RPMI7951 (cell line): ENCODE results near the gene ZBTB17. TPM values are rescaled to one million over a fixed set of nuclear protein-coding genes. Genes with fewer than 3 reads are reported as not detected.
"Not testable (repeated sequence)": the region's sequence is repeated elsewhere in the genome, so short reads cannot be mapped to it uniquely, and the experiment has no call there.

ENCODE experiments used
- DNase-seq: peaks from one replicate; pipeline ENCODE4 v3.0.0-alpha.2; 2012; ENCODE audit warnings: low read depth
- total RNA-seq: library from RNA; depleted of rRNA; stranded (reverse); fragments of >200 nt; shearing (Covaris generic); gene quantifications from 2 replicates; pipeline ENCODE4 v1.2.3, GENCODE V29; 2014; rRNA removed

The ZBTB17 gene
- total RNA-seq, result 20.8 and 26.3 TPM in 2 replicates

DNA sequence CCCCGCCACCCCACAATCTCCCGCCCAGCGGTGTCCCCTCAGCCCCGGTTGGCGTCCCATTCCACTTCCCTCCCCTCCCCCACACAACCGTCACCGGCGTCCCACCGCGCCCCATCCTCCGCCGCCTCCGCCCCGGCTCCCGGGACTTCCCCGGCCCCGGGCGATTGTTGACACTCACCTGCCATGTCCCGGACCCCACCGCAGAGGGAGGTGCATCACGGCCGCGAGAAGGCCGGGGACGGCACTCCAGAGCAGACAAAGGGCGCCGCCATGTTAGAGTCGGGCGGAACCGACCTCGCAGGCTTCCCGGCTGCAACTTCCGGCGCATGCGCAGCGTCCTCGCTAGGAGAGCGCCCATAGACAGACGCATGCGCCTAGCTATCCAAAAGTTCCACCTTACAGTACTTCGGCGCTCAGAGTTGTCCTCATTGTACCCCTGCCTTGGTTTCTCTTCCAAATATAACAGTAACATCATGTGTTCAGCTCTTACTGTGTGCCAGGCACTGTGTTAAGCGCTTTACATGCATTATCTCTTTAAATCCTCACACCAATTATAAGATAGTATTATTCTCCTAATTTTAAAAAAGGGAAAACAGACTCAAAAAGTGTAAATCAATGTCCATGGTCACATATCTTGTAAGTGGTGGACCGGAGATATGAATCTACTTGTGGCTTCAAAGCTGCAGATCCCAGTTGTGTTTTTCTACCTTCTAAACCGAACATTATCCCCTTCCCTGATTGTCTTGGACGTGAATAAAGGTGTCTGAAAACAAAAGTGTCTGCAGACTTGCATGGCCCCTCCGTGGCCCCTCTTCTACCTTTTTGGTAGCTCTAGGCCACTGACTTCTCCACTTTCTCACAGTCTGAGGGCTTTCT is at the start of gene ZBTB17:
ZBTB17 (minus strand) TSS at position 297 of the 876 bp plus-strand sequence. CDS start 27,606 bp downstream, outside the sequence.
- DNase-seq, result peak; percentile 89

DNA sequence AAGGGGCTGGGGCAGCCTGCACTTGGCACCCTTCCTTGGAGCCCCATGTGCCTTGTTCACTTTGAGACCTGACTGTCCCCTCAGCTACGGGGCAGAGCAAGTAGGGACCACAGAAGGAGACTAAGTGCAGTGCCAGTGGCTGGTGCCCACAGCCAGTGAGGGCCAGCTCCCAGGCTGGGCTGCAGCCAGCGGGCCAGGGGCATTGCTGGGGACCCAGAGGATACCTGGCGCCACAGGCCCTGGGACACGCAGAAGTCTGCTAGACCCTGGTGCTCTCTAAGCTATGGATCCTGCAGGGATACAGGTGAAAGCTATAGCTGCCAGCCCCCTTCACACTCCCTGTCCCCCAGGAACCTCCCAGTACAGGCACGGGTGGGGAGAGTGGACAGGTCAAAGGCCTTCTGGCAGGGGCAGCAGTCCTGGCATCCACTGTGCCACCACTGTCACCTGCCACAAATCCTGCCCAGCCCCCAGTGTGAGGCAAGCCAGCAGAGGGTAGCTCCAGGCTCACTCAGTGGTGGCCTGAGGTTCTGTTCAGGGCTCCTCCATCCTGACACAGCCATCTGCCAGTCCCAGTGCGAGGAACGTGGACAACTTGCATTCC is 47.3 kb upstream of the ZBTB17 start:
- DNase-seq, result no peak

DNA sequence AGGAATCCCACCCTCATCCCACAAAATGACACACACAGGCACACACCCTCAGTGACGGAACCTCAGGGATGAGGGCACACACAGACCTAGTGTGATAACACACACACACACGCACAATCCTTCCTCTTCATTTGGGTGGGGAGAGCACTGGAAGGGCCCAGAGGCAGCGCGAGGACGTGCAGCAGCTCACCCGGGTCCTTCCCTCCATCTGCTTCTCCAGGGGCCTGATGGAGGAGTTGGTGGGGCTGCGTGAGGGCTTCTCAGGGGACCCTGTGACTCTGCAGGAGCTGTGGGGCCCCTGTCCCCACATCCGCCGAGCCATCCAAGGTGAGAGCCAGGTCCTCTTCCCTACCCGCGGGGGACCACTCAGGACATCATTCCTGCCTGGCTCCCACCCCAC is 46.5 kb upstream of the ZBTB17 start:
- DNase-seq, result no peak

DNA sequence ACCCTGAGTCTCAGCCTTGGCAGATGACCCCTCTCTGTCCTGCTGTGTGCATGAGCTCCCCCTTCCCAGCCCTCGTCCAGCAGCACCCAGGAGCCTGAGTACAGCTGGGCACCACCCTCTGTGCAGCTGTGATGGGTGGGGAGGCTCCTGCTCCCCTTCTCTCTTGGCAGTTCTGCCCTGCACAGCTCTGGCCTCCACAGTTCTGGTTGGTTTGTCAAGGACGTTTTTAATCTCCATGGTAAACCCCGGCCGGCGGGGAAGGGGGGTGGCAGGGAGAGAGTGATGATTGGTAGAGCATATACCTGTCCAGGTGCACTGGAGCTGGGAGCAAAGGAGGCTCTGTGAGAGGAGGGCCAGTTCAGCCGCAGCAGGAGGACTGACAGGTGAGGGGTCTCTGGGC is 45.8 kb upstream of the ZBTB17 start, which contains the start of gene CLCNKA:
CLCNKA (plus strand) TSS at position 356 of the 400 bp plus-strand sequence. CDS start 584 bp downstream, outside the sequence.
- no peak for DNase-seq

DNA sequence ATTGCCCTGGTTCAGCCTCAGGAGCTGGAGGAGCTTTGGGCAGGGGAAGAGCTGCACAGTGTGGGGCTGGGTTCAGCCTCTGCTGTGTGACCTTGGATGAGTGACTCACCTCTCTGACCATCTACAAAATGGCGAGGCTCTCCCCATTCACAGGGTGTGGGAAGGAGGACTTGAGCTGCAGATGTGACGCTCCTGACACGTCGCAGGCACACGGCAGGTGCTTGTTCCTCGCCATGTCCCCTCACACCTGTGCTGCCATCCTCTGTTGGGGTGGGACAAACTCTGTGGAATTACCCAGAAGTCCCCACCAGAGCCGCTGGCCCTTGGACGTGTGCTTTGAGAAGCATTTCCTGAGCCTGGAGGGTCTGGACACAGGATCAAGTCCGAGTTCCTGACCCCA is 45.0 kb upstream of the ZBTB17 start:
- DNase-seq, result not testable (repeated sequence)

DNA sequence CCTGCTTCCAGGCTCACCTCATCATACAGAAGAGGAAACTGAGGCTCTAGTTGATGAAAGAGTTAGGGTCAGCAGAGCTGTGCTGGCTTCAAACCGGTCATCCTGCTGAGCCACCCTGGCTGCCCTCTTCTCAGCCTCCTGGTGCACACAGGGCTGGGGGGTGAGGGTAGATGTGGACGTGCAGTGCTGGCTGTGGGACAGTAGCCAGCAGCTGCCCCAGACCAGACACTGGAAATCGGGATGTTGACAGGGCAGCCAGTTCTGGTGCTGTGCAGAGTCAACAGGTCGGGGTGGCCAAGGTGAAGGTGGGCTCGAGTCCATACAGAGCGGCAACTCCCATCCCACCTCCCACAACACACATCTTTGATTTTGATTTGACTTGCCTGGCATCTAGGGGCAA is 44.4 kb upstream of the ZBTB17 start:
- no peak for DNase-seq

DNA sequence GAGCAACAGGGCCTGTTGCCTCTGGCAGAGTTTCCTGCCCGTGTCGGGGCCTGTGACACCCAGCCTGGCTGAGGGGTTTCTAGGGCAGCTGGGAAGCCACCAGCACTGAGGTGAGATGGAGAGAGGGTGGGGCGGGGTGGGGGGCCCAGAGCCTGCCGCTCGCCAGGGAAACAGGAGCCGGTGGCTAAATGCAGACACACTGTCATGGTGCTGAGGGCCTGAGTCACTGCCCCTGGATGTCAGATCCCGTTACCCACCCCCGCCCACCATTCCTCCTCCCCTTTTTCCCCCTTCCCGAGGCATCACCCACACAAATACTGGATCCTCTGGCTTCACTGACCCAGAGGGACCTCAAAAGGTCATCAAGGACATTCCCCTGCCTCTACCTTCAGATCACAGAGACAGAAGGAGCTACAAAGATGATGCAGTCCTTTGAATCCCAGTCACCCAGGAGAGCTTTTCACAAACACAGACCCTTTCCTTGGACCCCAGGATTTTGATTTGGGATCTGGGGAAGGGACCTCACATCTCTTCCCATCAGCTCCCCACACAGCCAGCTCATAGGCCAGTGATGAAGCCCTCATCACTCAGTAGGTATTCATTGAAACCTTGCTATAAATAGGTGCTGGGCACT is 43.9 kb upstream of the ZBTB17 start:
- peak; percentile 35 for DNase-seq

DNA sequence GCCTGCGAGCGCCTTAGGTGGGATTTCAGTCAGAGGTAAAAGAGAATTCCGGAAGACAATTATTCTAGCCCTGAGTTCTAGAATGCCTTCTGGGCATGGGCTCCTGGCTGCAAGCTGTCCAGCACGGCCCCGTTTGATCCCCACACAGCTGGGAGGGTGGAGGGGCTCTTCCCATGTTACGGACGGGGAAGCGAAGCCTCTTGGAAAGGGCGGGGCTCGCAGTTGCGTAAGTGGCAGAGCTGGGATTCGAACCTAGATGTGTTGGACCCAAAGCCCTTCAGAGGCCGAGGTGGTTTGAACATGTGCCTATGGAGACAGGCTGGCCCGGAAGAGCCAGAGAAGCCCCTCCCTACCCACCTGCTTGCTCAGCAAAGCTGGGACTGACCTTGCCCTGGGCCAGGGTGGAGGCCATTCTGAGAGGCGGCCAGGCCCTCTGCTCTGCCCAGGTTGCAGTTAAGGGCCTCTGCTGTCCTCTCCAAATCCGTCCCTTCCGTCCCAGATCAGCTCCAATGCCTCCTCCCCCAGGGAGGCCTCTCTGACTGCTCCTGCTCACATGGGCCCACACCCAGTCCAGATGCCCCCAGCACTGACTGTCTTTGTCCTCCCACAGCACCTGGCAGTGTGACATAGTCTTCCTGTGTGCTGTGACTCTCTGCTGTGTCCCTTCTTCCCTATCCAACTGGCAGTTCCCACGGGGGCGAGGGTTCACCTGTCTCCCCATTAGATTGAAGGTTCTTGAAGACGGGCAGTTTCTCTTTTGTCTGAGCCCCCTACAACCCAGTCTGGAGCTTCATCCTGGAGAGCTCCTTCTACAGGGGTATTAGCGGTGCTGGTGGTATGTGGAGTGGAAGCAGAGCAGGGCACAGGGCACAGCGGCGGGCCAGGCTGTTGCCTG is 43.1 kb upstream of the ZBTB17 start:
- DNase-seq, result no peak

DNA sequence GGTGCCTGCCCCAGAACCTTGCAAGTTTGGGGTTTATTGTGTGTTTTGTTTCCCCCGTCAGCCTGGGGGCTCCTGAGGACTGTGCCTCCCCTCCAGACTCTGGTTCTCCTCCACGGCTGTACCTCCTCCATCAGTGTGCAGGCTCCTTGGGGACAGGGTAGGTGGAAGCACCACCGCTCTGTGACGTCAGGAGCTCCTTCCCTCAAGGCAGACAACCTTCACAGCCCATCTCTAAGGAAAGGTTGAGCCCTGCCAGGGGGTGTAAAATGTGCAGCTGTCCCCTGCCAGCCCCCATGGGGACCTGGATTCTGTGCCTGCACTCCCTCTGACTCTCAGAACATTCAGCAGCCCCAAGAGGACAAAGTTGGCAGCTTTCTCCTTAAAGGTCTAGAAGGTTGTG is 42.4 kb upstream of the ZBTB17 start:
- DNase-seq, result no peak

DNA sequence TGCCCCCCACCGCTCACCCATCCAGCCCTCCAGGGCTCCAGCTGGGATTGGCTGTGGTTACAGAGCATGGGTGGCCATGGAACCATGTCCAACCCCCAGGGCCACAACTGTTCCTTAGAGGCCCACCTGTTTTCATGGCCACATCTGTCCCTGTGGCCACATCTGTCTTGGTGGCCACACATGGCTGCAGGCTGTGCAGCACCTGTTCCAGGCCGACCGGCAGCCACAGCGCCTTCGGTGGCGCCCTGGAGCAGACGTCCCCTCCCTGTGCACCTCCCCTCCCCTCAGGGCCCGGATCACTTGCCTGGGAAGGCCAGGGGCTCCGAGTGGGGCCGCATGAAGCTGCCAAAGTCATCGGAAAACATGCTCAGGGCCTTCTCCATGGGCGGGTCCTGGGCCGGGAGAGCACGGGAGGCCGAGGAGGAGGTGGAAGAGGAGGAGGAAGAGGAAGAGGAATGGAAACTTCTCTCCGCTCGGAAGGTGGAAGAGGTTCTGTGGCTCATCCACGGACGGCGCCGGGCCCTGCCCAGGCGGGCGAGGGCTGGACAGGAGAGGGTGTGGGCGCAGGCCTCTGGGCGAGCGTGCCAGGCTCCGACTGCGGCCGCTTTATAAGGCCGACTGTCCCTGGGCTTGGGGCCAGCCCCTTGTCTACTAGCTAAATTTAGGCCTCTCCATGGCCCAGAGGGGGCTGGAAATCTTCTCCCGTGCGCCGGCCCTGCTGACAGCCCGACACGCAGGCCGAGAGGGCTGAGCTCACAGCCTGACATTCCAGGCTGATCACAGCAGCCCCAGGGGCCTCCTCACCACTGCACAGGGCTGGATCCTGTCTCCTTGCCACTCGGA is 41.8 kb upstream of the ZBTB17 start, which contains the start of gene HSPB7:
HSPB7 (minus strand) TSS at position 583 of the 843 bp plus-strand sequence; CDS start at position 503, 80 bp downstream.
- peak; percentile 93 for DNase-seq

DNA sequence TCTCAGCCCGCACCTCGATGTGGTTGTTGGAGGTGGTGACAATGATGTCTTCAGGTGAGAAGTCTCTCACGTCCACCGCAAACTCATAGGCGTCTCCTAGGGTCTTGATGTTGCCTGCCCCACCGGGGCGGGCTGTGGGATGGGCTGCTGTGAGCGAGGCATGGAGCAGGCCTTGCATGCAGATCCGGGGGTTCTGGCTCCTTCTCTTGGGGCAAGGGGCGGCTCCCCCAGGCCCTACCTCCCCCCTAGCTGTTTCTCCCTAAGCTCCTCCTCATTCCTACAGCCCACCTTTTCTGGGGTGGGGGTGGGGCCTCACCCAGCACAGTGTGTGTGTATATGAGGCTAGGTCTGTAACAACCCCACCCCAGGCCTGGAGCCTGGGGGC is 41.2 kb upstream of the ZBTB17 start:
- DNase-seq, result no peak

DNA sequence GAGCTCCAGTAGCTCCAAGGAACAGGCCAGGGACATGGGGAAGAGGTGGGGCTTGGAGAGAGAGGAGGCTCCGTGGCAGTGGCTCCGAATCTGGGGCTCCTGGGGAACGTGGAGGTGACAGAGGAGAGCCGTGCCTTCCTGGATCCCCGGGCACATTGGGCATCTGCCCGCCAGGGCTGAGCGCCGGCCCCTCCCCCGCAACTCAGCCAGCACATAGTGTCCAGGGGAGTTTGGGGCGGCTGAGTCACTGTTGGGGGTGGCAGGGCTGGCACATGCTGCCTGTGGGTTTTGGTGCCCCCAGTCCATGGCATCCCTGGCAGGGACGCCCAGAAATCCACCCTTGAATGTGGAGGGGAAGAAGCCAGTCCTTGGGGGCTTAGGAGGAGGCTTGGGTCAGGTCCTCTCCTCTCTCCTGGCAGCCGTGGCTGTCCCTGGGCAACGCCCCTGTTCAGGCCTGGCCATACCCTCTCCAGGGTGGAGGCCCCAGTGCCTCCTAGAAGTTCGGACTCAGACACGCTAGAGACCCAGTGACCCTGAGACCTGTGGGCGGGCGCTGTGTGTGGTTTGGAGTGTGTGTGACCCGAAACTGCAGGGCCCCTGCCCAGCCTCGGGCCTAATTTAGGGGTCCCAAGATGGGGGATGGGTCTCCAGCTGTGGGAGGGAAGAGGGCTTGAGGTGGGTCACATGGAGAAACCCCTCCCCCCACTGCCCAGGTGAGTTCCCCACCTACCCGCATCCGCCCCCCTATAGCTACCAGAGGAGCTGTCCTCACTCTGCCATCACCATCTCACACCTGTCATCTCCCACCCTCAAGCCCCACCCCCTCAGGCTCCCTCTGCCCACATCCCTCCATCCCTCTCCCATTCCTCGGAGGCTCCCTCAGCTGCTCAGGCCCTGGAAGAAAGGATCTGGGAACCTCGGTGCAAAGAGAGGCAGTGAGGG is 40.3 kb upstream of the ZBTB17 start:
- no peak for DNase-seq

DNA sequence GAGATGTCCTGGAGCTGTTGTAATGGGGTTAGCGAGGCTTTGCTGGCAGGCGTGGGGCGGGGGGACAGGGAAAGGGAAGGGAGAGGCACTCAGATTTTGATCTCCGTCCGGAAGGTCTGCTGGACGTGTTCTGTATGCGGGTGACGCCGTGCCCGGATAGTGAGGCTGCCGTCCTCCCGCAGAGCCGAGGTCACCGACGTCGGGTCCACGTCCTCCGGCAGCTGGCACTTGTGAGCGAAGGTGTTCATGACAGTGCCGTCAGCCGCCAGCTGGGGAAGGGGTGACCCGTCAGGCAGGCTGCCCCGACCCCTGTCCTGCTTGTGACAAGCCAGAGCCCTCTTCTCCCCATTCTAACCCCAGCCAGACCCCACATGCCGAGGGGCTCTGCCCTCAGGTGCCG is 39.6 kb upstream of the ZBTB17 start:
- DNase-seq, result no peak

DNA sequence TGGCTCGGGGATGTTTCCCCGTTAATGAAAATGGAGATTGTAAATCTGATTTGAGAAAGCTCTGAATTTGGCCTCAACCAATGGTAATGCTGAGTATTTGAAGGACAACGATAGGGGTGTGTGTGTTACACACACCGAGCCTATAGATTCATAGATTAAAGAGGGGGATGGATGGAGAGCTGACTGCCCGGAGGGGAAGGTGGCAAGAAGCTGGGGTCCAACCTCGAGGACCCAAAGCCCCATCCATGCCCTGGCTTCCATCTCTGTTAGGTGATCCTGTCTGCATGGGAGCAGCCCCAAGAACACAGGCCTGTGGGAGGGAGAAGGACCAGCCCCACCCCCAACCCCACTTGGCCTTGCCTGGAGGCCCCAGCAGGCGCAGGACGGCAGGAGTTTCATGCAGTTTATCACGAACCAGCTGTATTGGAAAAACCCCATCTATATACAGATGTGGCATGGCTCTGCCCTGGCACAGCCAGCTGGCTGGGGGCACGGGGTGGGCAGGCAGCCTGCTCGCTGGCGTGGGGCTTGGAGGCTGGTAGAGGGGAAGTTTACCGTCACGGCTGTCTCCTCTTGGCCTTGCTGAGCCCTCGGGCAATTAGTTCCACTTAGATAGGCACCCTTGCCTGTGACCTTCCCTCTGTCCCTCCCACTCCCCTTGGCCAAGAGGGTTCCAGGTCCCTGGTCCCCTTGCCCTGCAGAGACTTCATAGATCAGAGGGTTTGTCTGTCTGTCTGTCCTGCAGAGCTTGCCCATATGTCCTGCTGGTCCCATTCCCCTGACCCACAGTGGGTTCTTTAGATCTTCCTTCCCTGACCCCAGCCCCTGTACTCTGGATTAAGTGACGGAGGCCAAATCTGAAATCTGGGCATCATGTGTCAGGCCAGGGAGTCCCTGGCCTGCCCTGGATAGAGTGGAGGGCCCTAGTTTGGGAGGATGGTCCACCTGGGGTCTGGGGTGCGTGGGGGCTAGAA is 38.9 kb upstream of the ZBTB17 start:
- DNase-seq, result peak; percentile 77

DNA sequence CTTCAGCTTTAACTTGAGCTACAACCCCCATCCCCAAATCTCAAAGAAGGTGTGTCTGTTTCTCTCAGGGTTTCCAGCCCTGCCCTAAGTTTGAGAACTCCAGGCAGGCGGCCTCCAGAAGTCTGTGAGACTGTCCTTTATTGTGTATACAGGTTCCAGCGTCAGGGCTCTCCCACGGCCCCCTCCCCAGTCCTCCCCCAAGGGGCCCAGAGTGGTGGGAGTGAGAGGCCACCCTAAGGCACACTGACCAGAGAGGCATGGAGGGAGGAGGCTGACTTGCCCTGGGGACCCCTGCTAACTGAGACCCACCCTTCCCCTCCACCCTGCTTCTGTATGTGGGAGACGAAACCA is 38.0 kb upstream of the ZBTB17 start:
- no peak for DNase-seq

DNA sequence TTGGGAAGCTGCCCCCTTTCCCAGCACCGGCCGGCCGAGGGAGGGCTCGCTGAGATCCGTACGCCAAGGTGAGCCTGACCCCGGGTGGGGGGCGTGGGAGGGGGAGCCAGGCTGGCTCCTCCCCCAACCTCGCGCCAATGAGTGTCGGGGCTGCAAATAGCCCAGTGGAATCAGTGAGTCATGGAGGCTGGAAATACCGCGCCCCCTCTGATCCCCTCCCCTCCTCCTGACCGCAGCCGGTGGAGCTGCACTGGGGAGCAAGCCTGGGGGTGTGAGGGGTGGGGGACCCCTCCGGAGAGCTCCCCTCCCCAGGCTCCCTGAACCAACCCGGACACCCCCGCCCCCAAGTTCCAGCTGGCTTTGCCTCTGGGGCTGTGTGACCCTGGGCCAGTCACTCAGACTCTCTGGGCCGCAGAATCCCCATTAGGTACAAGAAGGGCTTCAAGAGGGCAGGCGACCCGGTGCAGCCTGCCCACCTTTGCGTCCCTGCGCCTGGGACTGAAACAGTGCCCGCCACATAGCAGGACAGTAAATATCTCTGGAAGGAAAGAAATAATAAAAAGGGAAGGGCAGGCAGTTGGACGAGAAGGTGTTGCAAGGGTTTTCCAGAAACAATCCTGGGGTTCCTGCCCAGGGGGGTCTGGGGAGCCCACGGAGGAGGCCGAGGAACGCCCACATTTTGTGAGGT is 37.5 kb upstream of the ZBTB17 start:
- DNase-seq, result peak; percentile 72

DNA sequence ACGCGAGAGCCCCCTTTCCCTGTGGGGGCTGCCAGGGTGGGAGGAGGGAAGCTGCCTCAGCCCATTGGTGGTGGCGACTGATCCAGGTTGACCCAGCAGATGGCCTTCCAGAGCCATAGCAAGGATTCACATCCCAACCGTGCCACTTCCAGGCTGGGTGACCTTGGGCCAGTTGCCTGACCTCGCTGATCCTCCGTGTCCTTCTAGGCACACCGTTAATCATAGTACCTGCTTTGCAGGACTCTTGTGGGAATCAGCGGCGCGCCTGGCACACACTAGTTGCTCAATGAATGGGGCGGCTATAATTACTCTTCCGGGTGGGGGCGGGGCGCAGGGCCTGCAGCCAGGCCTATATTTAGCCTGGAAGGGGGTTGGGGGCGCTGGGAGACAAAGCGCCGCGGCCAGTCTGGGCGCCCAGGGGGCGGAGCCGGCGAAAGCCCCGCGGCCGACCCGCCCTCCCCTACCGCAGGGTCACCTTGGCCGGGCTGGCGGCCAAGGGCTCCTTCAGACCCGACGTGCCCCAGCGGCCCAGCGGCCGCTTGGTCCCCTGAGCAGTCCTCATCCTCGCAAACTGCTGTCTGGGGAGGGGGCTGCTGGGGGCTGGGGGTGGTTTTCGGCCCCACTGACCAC is 36.8 kb upstream of the ZBTB17 start:
- DNase-seq, result peak; percentile 76
